Body of pancreas (tissue), 4 donors: ENCODE results near the gene ZNF213. TPM values are rescaled to one million over a fixed set of nuclear protein-coding genes. Genes with fewer than 3 reads are reported as not detected.

Source experiments
- ATAC-seq: fragments of 150-250 bp; one replicate; pipeline ENCODE4 v1.9.1; 2016
- DNase-seq, 4 donors: peaks; one replicate each; pipeline ENCODE4 v3.0.0-alpha.2; 2019
- H3K27ac ChIP-seq, 4 donors: fragments of 200-600 bp; sonication (generic); 1 replicate in 3 of 4; 2 replicates in 1 of 4; pipeline versions ENCODE4 v1.5.1 to v1.6.1; 2016 to 2019; ENCODE audit warnings: mild to moderate bottlenecking in 1 of 4, mixed read lengths in 1 of 4, moderate library complexity in 1 of 4
- H3K27me3 ChIP-seq, 2 donors: fragments of 200-600 bp; sonication (generic); one replicate each; pipeline ENCODE4 v1.6.0; 2016; ENCODE audit warnings: mild to moderate bottlenecking in 1 of 2
- H3K36me3 ChIP-seq, 2 donors: fragments of 200-600 bp; sonication (generic); replicated peaks in 1 of 2; 2 replicates each; pipeline ENCODE4 v1.5.1; 2016; ENCODE audit warnings: low read depth in 2 of 2; ENCODE audit not compliant: insufficient read depth in 1 of 2
- H3K4me1 ChIP-seq: fragments of 200-600 bp; sonication (generic); one replicate; pipeline ENCODE4 v1.6.0; 2016
- H3K4me3 ChIP-seq, 2 donors: fragments of 200-600 bp; sonication (generic); 1 replicate in 1 of 2; 2 replicates in 1 of 2; pipeline ENCODE4 v1.5.1; 2016 to 2019
- H3K9me3 ChIP-seq, 3 donors: fragments of 200-600 bp; sonication (generic); 1 replicate in 2 of 3; 2 replicates in 1 of 3; pipeline ENCODE4 v1.5.1; 2016
- POLR2A ChIP-seq, 3 donors: fragments of 450-650 bp; IDR thresholded peaks; one replicate each; pipeline ENCODE4 v1.6.1; 2016; ENCODE audit warnings: antibody characterized with exemption in 3 of 3, mild to moderate bottlenecking in 2 of 3
- WGBS, 2 donors: methylation state at CpG; one replicate each; pipeline ENCODE4 v1.1.5; 2017; 5-methylcytosine and 5-hydroxymethylcytosine counted together
- intact Hi-C: fragments of 100-400 bp; cut with DNase I; formaldehyde crosslinking; loops from one replicate; pipeline ENCODE4 v1.15.1; 2023
- total RNA-seq, 2 donors: library from RNA; depleted of rRNA; stranded (reverse); fragments of >200 nt; gene quantifications; one replicate each; pipeline ENCODE4 v1.1.0, GENCODE V29; 2016
- TF ChIP-seq, protein P1 (sequence below), 7 experiments: fragments of 450-650 bp in 4 of 7; fragments of 200-600 bp in 3 of 7; sonication (generic) in 3 of 7; IDR thresholded peaks; one replicate each; pipeline ENCODE4 v1.5.1; 2016 to 2019; ENCODE audit warnings: antibody characterized with exemption in 7 of 7

Gene ZNF213
- total RNA-seq, 2 donors from 2014 or later, result 12.5 to 21.4 TPM

DNA sequence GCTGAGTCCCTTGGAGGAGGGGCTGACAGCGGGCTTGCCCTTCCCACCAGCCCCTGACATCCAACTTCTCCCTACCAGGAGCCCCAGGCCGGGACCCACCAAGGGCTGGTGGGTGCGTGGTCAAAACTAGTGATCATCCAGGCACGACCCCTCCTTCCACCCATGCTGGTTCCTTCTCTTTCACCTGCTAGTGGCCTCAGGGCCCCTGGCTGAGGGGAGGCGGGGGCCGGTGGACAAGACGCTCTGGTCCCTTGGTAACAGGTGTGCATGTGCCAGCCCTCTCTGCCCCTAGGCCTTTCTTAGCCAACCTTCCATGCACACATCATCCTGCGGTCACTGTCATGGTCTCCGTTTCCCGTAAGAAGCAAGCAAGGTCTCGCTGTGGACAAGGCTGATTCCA lies 8.4 kb downstream of the ZNF213 start:
- no peak for TF ChIP-seq POLR2A (IDR thresholded peaks at IDR 0.05)
- TF ChIP-seq, protein P1, sequence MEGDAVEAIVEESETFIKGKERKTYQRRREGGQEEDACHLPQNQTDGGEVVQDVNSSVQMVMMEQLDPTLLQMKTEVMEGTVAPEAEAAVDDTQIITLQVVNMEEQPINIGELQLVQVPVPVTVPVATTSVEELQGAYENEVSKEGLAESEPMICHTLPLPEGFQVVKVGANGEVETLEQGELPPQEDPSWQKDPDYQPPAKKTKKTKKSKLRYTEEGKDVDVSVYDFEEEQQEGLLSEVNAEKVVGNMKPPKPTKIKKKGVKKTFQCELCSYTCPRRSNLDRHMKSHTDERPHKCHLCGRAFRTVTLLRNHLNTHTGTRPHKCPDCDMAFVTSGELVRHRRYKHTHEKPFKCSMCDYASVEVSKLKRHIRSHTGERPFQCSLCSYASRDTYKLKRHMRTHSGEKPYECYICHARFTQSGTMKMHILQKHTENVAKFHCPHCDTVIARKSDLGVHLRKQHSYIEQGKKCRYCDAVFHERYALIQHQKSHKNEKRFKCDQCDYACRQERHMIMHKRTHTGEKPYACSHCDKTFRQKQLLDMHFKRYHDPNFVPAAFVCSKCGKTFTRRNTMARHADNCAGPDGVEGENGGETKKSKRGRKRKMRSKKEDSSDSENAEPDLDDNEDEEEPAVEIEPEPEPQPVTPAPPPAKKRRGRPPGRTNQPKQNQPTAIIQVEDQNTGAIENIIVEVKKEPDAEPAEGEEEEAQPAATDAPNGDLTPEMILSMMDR (IDR thresholded peaks at IDR 0.05), result no peak
- DNase-seq (no peak), ATAC-seq (no peak)
- intact Hi-C loops, result no loop called here
- H3K27ac ChIP-seq, result no peak overlapping the region
- H3K27me3 ChIP-seq, result no peaks in the 10 kb centered on the region
- 90 to 95% methylated on average over 10 to 11 of the region's 11 CpGs for WGBS, 2 donors
- no peak overlapping the region for H3K4me3 ChIP-seq
- H3K9me3 ChIP-seq, result no peaks in the 10 kb centered on the region
- H3K36me3 ChIP-seq, result peaks cover 0 to 14% of the 10 kb centered on the region in 2 donors
- no peaks in the 10 kb centered on the region for H3K4me1 ChIP-seq

DNA sequence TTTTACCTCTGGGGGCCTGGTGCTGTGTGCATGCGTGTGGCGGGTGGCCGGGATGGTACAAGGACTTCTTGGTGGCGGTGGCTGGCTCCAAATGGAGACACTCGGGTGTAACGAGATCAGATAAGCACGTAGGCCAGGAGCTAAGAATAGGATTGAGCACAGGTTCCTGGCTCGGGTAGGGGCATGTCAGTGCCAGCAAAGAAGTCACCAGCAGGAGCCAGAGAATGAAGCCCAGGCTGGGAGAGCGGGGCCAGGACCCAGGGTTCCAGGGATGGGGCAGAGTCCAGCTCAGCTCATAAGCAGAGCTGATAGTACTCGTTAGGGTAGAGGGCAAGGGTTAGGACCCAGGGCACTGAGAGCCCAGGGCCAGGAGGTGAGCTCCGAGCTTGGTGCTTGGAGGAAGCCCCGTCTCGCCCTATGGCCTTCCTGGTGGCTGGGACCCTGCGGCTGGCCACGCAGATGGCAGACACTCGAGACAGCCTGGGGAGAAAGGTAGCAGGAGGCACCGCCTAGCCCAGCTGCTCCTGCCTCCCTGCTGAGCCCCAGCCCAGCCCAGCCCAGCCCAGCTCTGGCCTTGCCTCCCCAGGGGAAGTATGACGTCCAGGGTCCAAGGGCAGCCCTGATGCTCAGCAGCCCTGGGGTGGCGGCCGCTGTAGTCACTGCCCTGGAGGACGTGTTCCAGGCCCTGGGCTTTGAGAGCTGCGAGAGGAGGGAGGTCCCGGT lies 8.9 kb downstream of the ZNF213 start:
- intact Hi-C loops, result no loop called here
- Histone ChIP-seq H3K27ac (no peak overlapping the region), H3K36me3 (peaks cover 0 to 14% of the 10 kb centered on the region in 2 donors), H3K9me3 (no peaks in the 10 kb centered on the region), H3K27me3 (no peaks in the 10 kb centered on the region), H3K4me3 (no peak overlapping the region), H3K4me1 (no peaks in the 10 kb centered on the region)
- 59 to 64% methylated on average over 12 to 23 of the region's 23 CpGs for WGBS, 2 donors
- ATAC-seq, result no peak
- no peak for TF ChIP-seq POLR2A (IDR thresholded peaks at IDR 0.05)
- TF ChIP-seq, protein P1 (IDR thresholded peaks at IDR 0.05), result no peak
- DNase-seq, result no peak

DNA sequence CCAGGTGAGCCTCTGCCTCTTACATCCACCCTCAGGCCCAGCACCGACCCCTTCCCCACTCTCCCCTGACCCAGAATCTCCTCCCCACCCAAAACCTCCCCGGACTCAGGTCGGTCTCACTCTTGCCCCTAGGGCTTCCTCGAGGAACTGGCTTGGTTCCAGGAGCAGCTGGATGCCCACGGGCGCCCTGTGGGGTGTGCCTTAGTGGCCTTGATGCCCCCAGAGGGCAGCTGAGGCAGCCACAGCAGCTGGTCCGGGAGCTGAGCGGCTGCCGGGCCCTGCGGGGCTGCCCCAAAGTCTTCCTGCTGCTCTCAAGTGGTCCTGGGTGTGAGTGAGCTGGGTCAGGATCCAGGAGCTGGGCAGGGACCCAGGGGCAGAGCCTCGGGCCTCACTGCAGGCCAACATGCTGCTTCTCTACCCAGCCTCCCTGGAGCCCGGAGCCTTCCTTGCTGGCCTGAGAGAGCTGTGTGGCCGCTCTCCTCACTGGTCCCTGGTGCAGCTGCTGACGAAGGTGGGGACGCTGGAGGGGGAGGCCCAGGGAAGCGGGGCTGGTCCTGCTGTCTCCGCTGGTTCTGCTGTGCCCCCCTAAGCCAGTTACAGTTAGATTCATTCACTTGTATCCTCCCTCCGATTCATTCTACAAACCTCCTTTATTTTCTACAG lies 9.6 kb downstream of the ZNF213 start:
- DNase-seq (no peak), ATAC-seq (no peak)
- Histone ChIP-seq H3K9me3 (no peaks in the 10 kb centered on the region), H3K4me3 (no peak overlapping the region), H3K27me3 (no peaks in the 10 kb centered on the region), H3K4me1 (peaks cover 4% of the 10 kb centered on the region), H3K27ac (no peak overlapping the region), H3K36me3 (peaks cover 0 to 14% of the 10 kb centered on the region in 2 donors)
- 64 to 69% methylated on average over 10 to 17 of the region's 18 CpGs for WGBS, 2 donors
- TF ChIP-seq, protein P1 (IDR thresholded peaks at IDR 0.05), result no peak
- TF ChIP-seq POLR2A (IDR thresholded peaks at IDR 0.05), result no peak
- intact Hi-C loops, result no loop called here

DNA sequence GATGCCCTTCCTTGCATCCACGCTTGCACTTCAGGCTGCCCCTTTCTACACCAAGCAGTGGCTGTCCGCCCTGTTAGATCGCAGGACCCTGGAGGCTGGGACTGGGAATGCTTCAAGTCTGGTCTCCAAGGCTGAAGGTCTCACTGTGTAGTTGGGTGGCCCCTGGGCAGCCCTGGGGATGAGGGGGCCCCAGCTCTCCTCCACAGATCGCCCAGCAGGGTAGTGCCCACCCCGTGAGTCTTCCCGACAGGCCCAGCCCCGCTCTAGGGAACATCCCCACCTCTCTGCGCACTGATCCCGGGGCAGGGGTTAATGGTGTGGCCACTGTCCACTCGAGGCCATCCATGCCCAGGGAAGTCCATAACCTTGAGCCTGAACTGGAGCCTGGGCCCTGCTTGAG lies 10.3 kb downstream of the ZNF213 start:
- no peak for ATAC-seq
- Histone ChIP-seq H3K36me3 (peaks cover 0 to 14% of the 10 kb centered on the region in 2 donors), H3K4me3 (no peak overlapping the region), H3K27me3 (no peaks in the 10 kb centered on the region), H3K27ac (no peak overlapping the region), H3K4me1 (peaks cover 10% of the 10 kb centered on the region), H3K9me3 (no peaks in the 10 kb centered on the region)
- no peak for DNase-seq
- intact Hi-C loops, result no loop called here
- TF ChIP-seq POLR2A (IDR thresholded peaks at IDR 0.05), result no peak
- TF ChIP-seq, protein P1 (IDR thresholded peaks at IDR 0.05), result no peak
- 85 to 86% methylated on average over 2 to 10 of the region's 10 CpGs for WGBS, 2 donors
